K562 (cell line): ENCODE data around the gene TBL1Y. TPM values are rescaled to one million over a fixed set of nuclear protein-coding genes. Genes with fewer than 3 reads are reported as not detected.

Experiments
- ATAC-seq: fragments of 200-7000 bp; cut with Tn5 transposase; 3 replicates; pipeline ENCODE4 v1.9.1; 2020; ENCODE audit warnings: moderate library complexity
- BruUV-seq: library from RNA; stranded (reverse); fragments of 400-500 nt; replicated peaks from 2 replicates; lab custom pipeline; 2021; lab: Mats Ljungman, UMichigan
- CTCF ChIA-PET: fragments of 300-600 bp; formaldehyde crosslinking; extraction: SDS; loops from one replicate; lab custom pipeline; 2021; ENCODE audit warnings: low intra/inter-chr PET ratio; lab: Yijun Ruan, JAX
- POLR2A ChIA-PET: fragments of 300-600, 350-650 bp; sonication (Branson Sonifier 250); formaldehyde crosslinking; extraction: SDS; loops from one replicate; lab custom pipeline; 2021; ENCODE audit warnings: antibody characterized with exemption, inconsistent platforms; lab: Yijun Ruan, JAX
- DNase-seq, 4 experiments: peaks; one replicate each; pipeline versions ENCODE4 v3.0.0 to v3.0.0-alpha.2; 2011 to 2018; ENCODE audit warnings: low spot score in 3 of 4, mixed read lengths in 3 of 4; ENCODE audit errors: extremely low read depth in 1 of 4
- FAIRE-seq: peaks from 2 replicates; lab custom pipeline; 2011; peaks lifted over from hg19 to GRCh38; lab: Jason Lieb, UNC
- H2AFZ ChIP-seq: 2 replicates; pipeline ENCODE4 v1.6.0; 2011; ENCODE audit warnings: low read depth, low read length, control low read depth, inconsistent platforms
- H3K27ac ChIP-seq: fragments of 200-600 bp; 3 replicates; pipeline ENCODE4 v1.8.0; 2011; ENCODE audit warnings: low read depth, mild to moderate bottlenecking, control low read depth, inconsistent platforms, low read length, moderate library complexity, mixed read lengths; ENCODE audit errors: extremely low read depth
- H3K27me3 ChIP-seq, 2 experiments: fragments of 300-600 bp in 1 of 2; 2 replicates in 1 of 2; 3 replicates in 1 of 2; pipeline versions ENCODE4 v1.6.0 to v1.8.0; 2011; ENCODE audit warnings: inconsistent platforms in 2 of 2, low read length in 2 of 2, mild to moderate bottlenecking in 1 of 2, mixed read lengths in 1 of 2, moderate library complexity in 1 of 2; ENCODE audit not compliant: control insufficient read depth in 2 of 2, insufficient read depth in 2 of 2
- H3K36me3 ChIP-seq: fragments of 300-600 bp; 3 replicates; pipeline ENCODE4 v1.8.0; 2011; ENCODE audit warnings: mild to moderate bottlenecking, low read length, inconsistent platforms; ENCODE audit not compliant: control insufficient read depth, insufficient read depth
- H3K4me1 ChIP-seq, 2 experiments: fragments of 200-600 bp in 1 of 2; replicated peaks in 1 of 2; 2 replicates in 1 of 2; 3 replicates in 1 of 2; pipeline versions ENCODE4 v1.5.1 to v1.8.0; 2011; ENCODE audit warnings: inconsistent platforms in 2 of 2, low read length in 2 of 2, mild to moderate bottlenecking in 1 of 2, mixed read lengths in 1 of 2, moderate library complexity in 1 of 2; ENCODE audit not compliant: control insufficient read depth in 2 of 2, insufficient read depth in 2 of 2
- H3K4me2 ChIP-seq: 2 replicates; pipeline ENCODE4 v1.6.1; 2011; ENCODE audit warnings: low read length, control low read depth, inconsistent platforms, mixed read lengths; ENCODE audit not compliant: insufficient read depth
- H3K4me3 ChIP-seq: fragments of 200-600 bp; sonication (generic), shearing (Covaris generic); 2 replicates; pipeline ENCODE4 v1.5.1; 2016; ENCODE audit warnings: control low read depth, inconsistent platforms
- H3K79me2 ChIP-seq: fragments of 200-600 bp; 3 replicates; pipeline ENCODE4 v1.8.0; 2011; ENCODE audit warnings: low read length, inconsistent platforms; ENCODE audit not compliant: control insufficient read depth, insufficient read depth
- H3K9ac ChIP-seq, 2 experiments: 2 replicates each; pipeline versions ENCODE4 v1.6.0 to v1.6.1; 2011; ENCODE audit warnings: low read depth in 2 of 2, low read length in 2 of 2, control low read depth in 1 of 2, inconsistent platforms in 1 of 2, mild to moderate bottlenecking in 1 of 2, mixed read lengths in 1 of 2; ENCODE audit not compliant: insufficient read depth in 1 of 2
- H3K9me1 ChIP-seq: one replicate; pipeline ENCODE4 v1.6.0; 2011; ENCODE audit warnings: inconsistent platforms, mild to moderate bottlenecking, low read length, moderate library complexity; ENCODE audit not compliant: control insufficient read depth, insufficient read depth
- H3K9me3 ChIP-seq: replicated peaks from 2 replicates; pipeline ENCODE4 v1.5.1; 2011; ENCODE audit warnings: low read depth, low read length, inconsistent platforms; ENCODE audit not compliant: control insufficient read depth, insufficient read depth
- H4K20me1 ChIP-seq: replicated peaks from 2 replicates; pipeline ENCODE4 v1.6.1; 2011; ENCODE audit warnings: low read length, inconsistent platforms, mixed read lengths; ENCODE audit not compliant: control insufficient read depth, insufficient read depth
- CBX5 ChIP-seq: IDR thresholded peaks from 2 replicates; pipeline ENCODE4 v1.6.1; 2014; ENCODE audit warnings: low read depth, borderline replicate concordance
- CHD2 ChIP-seq: IDR thresholded peaks from 2 replicates; pipeline ENCODE4 v1.6.1; 2011; ENCODE audit warnings: low read depth, low read length
- CSDE1 ChIP-seq, 2 experiments: fragments of 450-650 bp; IDR thresholded peaks; 2 replicates each; pipeline ENCODE4 v1.6.1; 2016; ENCODE audit warnings: mild to moderate bottlenecking in 1 of 2
- FOXO4 ChIP-seq: fragments of 450-650 bp; formaldehyde crosslinking; IDR thresholded peaks from 2 replicates; pipeline ENCODE4 v1.4.0; 2020; ENCODE audit warnings: mild to moderate bottlenecking, moderate library complexity
- GABPA ChIP-seq: fragments of 200-800 bp; sonication (Bioruptor generic); conservative IDR thresholded peaks from 2 replicates; pipeline ENCODE4 v1.6.1; 2016; ENCODE audit warnings: low read depth, missing genetic modification characterization, missing compliant biosample characterization
- MCM2 ChIP-seq: fragments of 450-650 bp; IDR thresholded peaks from 2 replicates; pipeline ENCODE4 v1.6.1; 2017; ENCODE audit warnings: low read depth, mild to moderate bottlenecking
- MYC ChIP-seq, 2 experiments: fragments of 250-450 bp in 1 of 2; sonication (Bioruptor Pico) in 1 of 2; IDR thresholded peaks; 2 replicates each; pipeline versions ENCODE4 v1.5.1 to v1.6.1; 2012 to 2021; ENCODE audit warnings: low read depth in 2 of 2, borderline replicate concordance in 1 of 2, improper control_type of control experiment in 1 of 2, low read length in 1 of 2, mild to moderate bottlenecking in 1 of 2, moderate library complexity in 1 of 2
- TRIM28 ChIP-seq: fragments of 450-650 bp; IDR thresholded peaks from 2 replicates; pipeline ENCODE4 v1.6.1; 2017
- ZNF224 ChIP-seq: sonication (generic); formaldehyde crosslinking; IDR thresholded peaks from 2 replicates; pipeline ENCODE4 v1.8.0; 2022; ENCODE audit warnings: mild to moderate bottlenecking, missing genetic modification reagents
- ZNF445 ChIP-seq: fragments of 250-450 bp; sonication (Bioruptor Pico); IDR thresholded peaks from 2 replicates; pipeline ENCODE4 v1.4.0; 2020; ENCODE audit warnings: low read depth, mild to moderate bottlenecking, moderate library complexity
- WGBS: fragments of 100-300 bp; shearing (Covaris generic); methylation state at CpG from one replicate; pipeline ENCODE4 v1.1.6; 2016; ENCODE audit warnings: low coverage, mixed read lengths; ENCODE audit not compliant: insufficient coverage; ENCODE audit errors: missing lambda C conversion rate; 5-methylcytosine and 5-hydroxymethylcytosine counted together
- in situ Hi-C: fragments of 300-500 bp; cut with MboI; formaldehyde crosslinking; loops from 4 replicates; pipeline ENCODE4 v1.15.0; 2018; ENCODE audit warnings: inconsistent platforms, mixed read lengths
- intact Hi-C: fragments of 100-400 bp; cut with micrococcal nuclease; formaldehyde crosslinking; loops from 2 replicates; pipeline ENCODE4 v1.14.2; 2022
- polyA plus RNA-seq, 8 experiments: library from polyadenylated mRNA; depleted of rRNA in 4 of 8; stranded (reverse) in 5 of 8; unstranded in 3 of 8; fragments of >200 nt; fragmentation: Nextera tagmentation in 2 of 8; fragmentation: Illumina TruSeq in 1 of 8; extraction: Ambion mirVana in 2 of 8; extraction: Trizol in 1 of 8; gene quantifications; 2 replicates each; pipeline versions ENCODE4 v1.2.1 to v1.2.3, GENCODE V29; 2011 to 2014; ENCODE audit warnings: inconsistent platforms in 1 of 8, missing spikeins in 1 of 8
- total RNA-seq, 7 experiments: library from RNA; depleted of rRNA in 6 of 7; stranded (reverse); fragments of >200 nt in 6 of 7; fragmentation: Illumina TruSeq in 2 of 7; extraction: Trizol in 2 of 7; gene quantifications; 2 replicates each; pipeline versions ENCODE4 v1.2.1 to v1.2.3, GENCODE V29; 2011 to 2021; ENCODE audit warnings: low replicate concordance in 1 of 7
- TF ChIP-seq, protein P1 (sequence below): fragments of 450-650 bp; IDR thresholded peaks from 2 replicates; pipeline ENCODE4 v1.6.1; 2016
- TF ChIP-seq, protein P2 (sequence below): fragments of 250-450 bp; sonication (Bioruptor Pico); IDR thresholded peaks from 2 replicates; pipeline ENCODE4 v1.8.0; 2022; ENCODE audit warnings: moderate library complexity, mild to moderate bottlenecking, inconsistent platforms

The TBL1Y gene
- total and polyA plus RNA-seq, 9 of the 15 experiments (the other 6 are each of a cell fraction or from before 2014, with no cell fraction given), result not detected

- Histone ChIP-seq H3K4me3 (no peak overlapping the region), H3K4me2 (no peak overlapping the region), H3K9me3 (no peaks in the 10 kb centered on the region), H3K27me3 (no peaks in the 10 kb centered on the region), H3K9ac (no peak overlapping the region), H4K20me1 (no peaks in the 10 kb centered on the region), H2AFZ (no peak overlapping the region), H3K4me1 (no peaks in the 10 kb centered on the region), H3K27ac (no peak overlapping the region), H3K9me1 (no peaks in the 10 kb centered on the region), H3K79me2 (no peaks in the 10 kb centered on the region), H3K36me3 (no peaks in the 10 kb centered on the region)
- no peak for FAIRE-seq
- intact Hi-C loops, result no loop called here
- CTCF ChIA-PET, result no interaction called here
- in situ Hi-C loops, result no loop called here
- WGBS, result no CpG with 5 or more reads among the region's 13 CpGs
- no peak for TF ChIP-seq TRIM28
- TF ChIP-seq CSDE1 (IDR thresholded peaks at IDR 0.05), result no peak
- TF ChIP-seq CHD2, result no peak
- no peak for TF ChIP-seq GABPA
- no peak for TF ChIP-seq MYC (IDR thresholded peaks at IDR 0.05; ENCODE audit: low read depth, low read length)
- no peak for TF ChIP-seq MYC (CRISPR knock-in tag; IDR thresholded peaks at IDR 0.05; ENCODE audit: borderline replicate concordance, low read depth)
- TF ChIP-seq, protein P1, sequence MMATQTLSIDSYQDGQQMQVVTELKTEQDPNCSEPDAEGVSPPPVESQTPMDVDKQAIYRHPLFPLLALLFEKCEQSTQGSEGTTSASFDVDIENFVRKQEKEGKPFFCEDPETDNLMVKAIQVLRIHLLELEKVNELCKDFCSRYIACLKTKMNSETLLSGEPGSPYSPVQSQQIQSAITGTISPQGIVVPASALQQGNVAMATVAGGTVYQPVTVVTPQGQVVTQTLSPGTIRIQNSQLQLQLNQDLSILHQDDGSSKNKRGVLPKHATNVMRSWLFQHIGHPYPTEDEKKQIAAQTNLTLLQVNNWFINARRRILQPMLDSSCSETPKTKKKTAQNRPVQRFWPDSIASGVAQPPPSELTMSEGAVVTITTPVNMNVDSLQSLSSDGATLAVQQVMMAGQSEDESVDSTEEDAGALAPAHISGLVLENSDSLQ, result no peak
- TF ChIP-seq, protein P2, sequence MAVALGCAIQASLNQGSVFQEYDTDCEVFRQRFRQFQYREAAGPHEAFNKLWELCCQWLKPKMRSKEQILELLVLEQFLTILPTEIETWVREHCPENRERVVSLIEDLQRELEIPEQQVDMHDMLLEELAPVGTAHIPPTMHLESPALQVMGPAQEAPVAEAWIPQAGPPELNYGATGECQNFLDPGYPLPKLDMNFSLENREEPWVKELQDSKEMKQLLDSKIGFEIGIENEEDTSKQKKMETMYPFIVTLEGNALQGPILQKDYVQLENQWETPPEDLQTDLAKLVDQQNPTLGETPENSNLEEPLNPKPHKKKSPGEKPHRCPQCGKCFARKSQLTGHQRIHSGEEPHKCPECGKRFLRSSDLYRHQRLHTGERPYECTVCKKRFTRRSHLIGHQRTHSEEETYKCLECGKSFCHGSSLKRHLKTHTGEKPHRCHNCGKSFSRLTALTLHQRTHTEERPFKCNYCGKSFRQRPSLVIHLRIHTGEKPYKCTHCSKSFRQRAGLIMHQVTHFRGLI (CRISPR knock-in tag), result no peak
- no peak for TF ChIP-seq ZNF224 (CRISPR knock-in tag)
- no peak for TF ChIP-seq CBX5
- no peak for TF ChIP-seq MCM2
- no peak for TF ChIP-seq ZNF445 (CRISPR knock-in tag)
- no peak for TF ChIP-seq FOXO4
- BruUV-seq, result no TSS peak
- POLR2A ChIA-PET, result no interaction called here
- no peak for ATAC-seq
- no peak for DNase-seq
Observed at GRCh38 chrY:6948378-6948777, 37.9 kb downstream of the TBL1Y start.
